NCI-H128 (cell line): ENCODE data around the gene ZNF660.

Source experiments
- DNase-seq: peaks from one replicate; lab custom pipeline; 2025; ENCODE audit not compliant: unreplicated experiment; lab: John Stamatoyannopoulos, UW

ZNF660 gene

GRCh38 chr3:44628716-44629115 is 44.0 kb downstream of the ZNF660 start:
- DNase-seq, result no peak

DNA sequence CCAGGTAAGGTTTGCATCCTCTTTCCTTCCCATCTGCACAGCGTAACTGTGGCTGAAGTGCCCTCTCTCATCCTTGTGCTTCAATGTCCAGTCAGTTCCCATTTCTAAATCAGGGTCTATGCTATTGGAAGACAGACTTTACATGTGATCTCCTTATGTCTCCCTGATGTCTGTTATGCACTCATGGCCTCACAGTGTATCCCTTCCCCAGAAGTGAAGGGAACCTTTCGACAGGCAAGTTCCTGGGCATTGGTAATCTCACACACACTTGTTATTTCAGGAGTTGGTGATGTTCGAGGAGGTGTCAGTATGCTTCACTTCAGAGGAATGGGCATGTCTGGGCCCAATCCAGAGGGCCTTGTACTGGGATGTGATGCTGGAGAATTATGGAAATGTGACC is 47.4 kb downstream of the ZNF660 start:
- no peak for DNase-seq

GRCh38 chr3:44642337-44642736 is 57.6 kb downstream of the ZNF660 start:
- no peak for DNase-seq

DNA sequence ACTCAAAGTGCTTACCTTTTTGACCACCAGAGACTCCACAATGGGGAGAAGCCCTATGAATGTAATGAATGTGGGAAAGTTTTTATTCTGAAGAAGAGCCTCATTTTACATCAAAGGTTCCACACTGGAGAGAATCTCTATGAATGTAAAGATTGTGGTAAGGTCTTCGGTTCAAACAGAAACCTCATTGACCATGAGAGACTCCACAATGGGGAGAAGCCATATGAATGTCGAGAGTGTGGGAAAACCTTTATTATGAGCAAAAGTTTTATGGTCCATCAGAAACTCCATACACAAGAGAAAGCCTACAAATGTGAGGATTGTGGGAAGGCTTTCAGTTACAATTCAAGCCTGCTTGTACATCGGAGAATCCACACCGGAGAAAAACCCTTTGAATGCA is 58.3 kb downstream of the ZNF660 start:
- no peak for DNase-seq

GRCh38 chr3:44647771-44648170 is 63.0 kb downstream of the ZNF660 start:
- DNase-seq, result no peak

GRCh38 chr3:44648564-44649229 is 63.9 kb downstream of the ZNF660 start, which contains the start of gene ZNF35:
Gene ZNF35, plus strand, starts transcription at chr3:44648732. Its CDS starts 2,336 bp downstream, at chr3:44651068.
- DNase-seq, result peak; percentile 64
